ENCODE data around the gene TSPAN3. TPM values are rescaled to one million over a fixed set of nuclear protein-coding genes. Genes with fewer than 3 reads are reported as not detected.
A peak's percentile ranks its signal among the peaks of the same experiment; 100 is the strongest.

The TSPAN3 gene
- total and polyA plus RNA-seq, 2 donors (not counting 1 experiment from before 2014, with no cell fraction given) = 109 to 130 TPM

DNA sequence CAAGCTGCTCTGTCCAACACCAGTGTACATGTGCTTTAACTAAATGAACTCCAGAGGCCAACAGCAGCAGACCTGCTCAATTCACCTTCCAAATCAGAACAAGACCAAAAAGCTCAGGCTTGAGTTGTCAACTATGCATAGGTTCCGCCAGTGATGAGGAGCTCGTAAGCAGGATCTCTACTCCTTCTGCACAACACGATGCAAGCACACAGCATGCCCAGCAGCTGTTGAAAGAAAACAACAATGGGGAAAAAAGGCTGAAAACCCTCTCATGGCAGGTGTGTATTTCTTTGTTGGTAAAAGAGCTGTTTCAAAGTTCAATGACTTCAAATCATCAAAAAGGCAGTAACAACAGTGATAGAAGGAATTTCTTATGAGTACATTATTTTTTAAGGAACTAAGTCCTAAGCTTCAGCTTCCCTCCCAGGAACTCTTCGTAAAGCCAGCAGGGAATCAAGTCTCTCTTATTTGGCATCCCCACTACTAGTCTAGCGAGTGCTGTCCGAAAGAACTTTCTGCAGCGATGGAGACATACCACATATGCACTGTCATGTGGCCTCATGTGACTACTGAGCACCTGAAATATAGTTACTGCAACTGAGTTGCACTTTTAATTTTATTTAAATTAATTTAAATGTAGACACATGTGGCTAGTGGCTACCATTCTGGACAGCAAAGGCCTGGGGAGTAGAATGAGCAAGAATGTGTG, 24.1 kb downstream of the TSPAN3 start:
- Histone ChIP-seq H3K79me2 (ENCODE audit: control insufficient read depth, insufficient read depth, low read length) (peaks cover 51% of the 10 kb centered on the region), H3K27ac (ENCODE audit: low read length in 2 of 2) (no peak overlapping the region), H4K20me1 (ENCODE audit: control insufficient read depth, insufficient read depth, low read length, poor library complexity, severe bottlenecking) (peaks cover 36% of the 10 kb centered on the region), H3K27me3 (replicated peaks in 1 of 4; ENCODE audit: control extremely low read depth in 1 of 4, control insufficient read depth in 3 of 4, insufficient read depth in 4 of 4, low read length in 3 of 4) (no peaks in the 10 kb centered on the region), H3K9ac (ENCODE audit: low read length) (no peak overlapping the region), H3K4me1 (ENCODE audit: control insufficient read depth in 2 of 2, insufficient read depth in 2 of 2, low read length in 2 of 2) (peaks cover 6 to 18% of the 10 kb centered on the region in 2 donors), H3K4me3 (ENCODE audit: control extremely low read depth in 1 of 5, extremely low read depth in 1 of 5, insufficient read depth in 1 of 5, low read depth in 2 of 5, low read length in 4 of 5) (no peak overlapping the region), H3K4me2 (replicated peaks; ENCODE audit: low read depth, low read length, poor library complexity, severe bottlenecking) (no peak overlapping the region), H2AFZ (ENCODE audit: insufficient read depth, low read depth, low read length, poor library complexity, severe bottlenecking) (no peak overlapping the region), H3K36me3 (replicated peaks in 1 of 2; ENCODE audit: control extremely low read depth in 1 of 2, control insufficient read depth in 1 of 2, extremely low read depth in 1 of 2, insufficient read depth in 2 of 2, low read length in 1 of 2) (peaks cover 23 to 97% of the 10 kb centered on the region in 2 experiments), H3K9me3 (ENCODE audit: control extremely low read depth in 1 of 3, control insufficient read depth in 2 of 3, insufficient read depth in 1 of 3, low read length in 2 of 3) (no peaks in the 10 kb centered on the region)
- CTCF ChIA-PET = interaction anchor here (0.6 to 2.7 kb wide), 3 partner anchors 11 to 1439 kb away, joined by 3 to 8 read pairs (median 5); no protein-coding TSS in a partner anchor
- TF ChIP-seq, protein P1, sequence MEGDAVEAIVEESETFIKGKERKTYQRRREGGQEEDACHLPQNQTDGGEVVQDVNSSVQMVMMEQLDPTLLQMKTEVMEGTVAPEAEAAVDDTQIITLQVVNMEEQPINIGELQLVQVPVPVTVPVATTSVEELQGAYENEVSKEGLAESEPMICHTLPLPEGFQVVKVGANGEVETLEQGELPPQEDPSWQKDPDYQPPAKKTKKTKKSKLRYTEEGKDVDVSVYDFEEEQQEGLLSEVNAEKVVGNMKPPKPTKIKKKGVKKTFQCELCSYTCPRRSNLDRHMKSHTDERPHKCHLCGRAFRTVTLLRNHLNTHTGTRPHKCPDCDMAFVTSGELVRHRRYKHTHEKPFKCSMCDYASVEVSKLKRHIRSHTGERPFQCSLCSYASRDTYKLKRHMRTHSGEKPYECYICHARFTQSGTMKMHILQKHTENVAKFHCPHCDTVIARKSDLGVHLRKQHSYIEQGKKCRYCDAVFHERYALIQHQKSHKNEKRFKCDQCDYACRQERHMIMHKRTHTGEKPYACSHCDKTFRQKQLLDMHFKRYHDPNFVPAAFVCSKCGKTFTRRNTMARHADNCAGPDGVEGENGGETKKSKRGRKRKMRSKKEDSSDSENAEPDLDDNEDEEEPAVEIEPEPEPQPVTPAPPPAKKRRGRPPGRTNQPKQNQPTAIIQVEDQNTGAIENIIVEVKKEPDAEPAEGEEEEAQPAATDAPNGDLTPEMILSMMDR (IDR thresholded peaks at IDR 0.05) = no peak
- TF ChIP-seq EZH2 (IDR thresholded peaks at IDR 0.05; ENCODE audit: borderline replicate concordance, insufficient read depth, low read depth, low read length, poor library complexity, severe bottlenecking) = no peak
- H3K9me3 Mint-ChIP-seq (ENCODE audit: insufficient read depth) = no peaks in the 10 kb centered on the region
- ATAC-seq (ENCODE audit: low read depth) (no peak), DNase-seq (no peak)
- no peak overlapping the region for H3K4me3 Mint-ChIP-seq
- H3K4me1 Mint-ChIP-seq = peaks cover 31% of the 10 kb centered on the region
- POLR2A ChIA-PET = interaction anchor here (0.5 kb wide), 1 partner anchor 60 kb away, joined by 3 read pairs; no protein-coding TSS in a partner anchor
- no peaks in the 10 kb centered on the region for H3K27me3 Mint-ChIP-seq
- H3K27ac Mint-ChIP-seq = peak overlapping the region; percentile 37
- 100% methylated on average over 3 of the region's 7 CpGs for WGBS (ENCODE audit: insufficient coverage)
- intact Hi-C loops (cut with micrococcal nuclease) = no loop called here

- Histone ChIP-seq H4K20me1 (ENCODE audit: control insufficient read depth, insufficient read depth, low read length, poor library complexity, severe bottlenecking) (peaks cover 30% of the 10 kb centered on the region), H3K79me2 (ENCODE audit: control insufficient read depth, insufficient read depth, low read length) (peaks cover 46% of the 10 kb centered on the region), H3K27me3 (replicated peaks in 1 of 4; ENCODE audit: control extremely low read depth in 1 of 4, control insufficient read depth in 3 of 4, insufficient read depth in 4 of 4, low read length in 3 of 4) (no peaks in the 10 kb centered on the region), H3K4me2 (replicated peaks; ENCODE audit: low read depth, low read length, poor library complexity, severe bottlenecking) (no peak overlapping the region), H3K4me3 (ENCODE audit: control extremely low read depth in 1 of 5, extremely low read depth in 1 of 5, insufficient read depth in 1 of 5, low read depth in 2 of 5, low read length in 4 of 5) (no peak overlapping the region), H3K27ac (ENCODE audit: low read length in 2 of 2) (no peak overlapping the region), H3K4me1 (ENCODE audit: control insufficient read depth in 2 of 2, insufficient read depth in 2 of 2, low read length in 2 of 2) (peaks cover 6 to 18% of the 10 kb centered on the region in 2 donors), H3K36me3 (replicated peaks in 1 of 2; ENCODE audit: control extremely low read depth in 1 of 2, control insufficient read depth in 1 of 2, extremely low read depth in 1 of 2, insufficient read depth in 2 of 2, low read length in 1 of 2) (peaks cover 23 to 94% of the 10 kb centered on the region in 2 experiments), H3K9me3 (ENCODE audit: control extremely low read depth in 1 of 3, control insufficient read depth in 2 of 3, insufficient read depth in 1 of 3, low read length in 2 of 3) (no peaks in the 10 kb centered on the region), H2AFZ (ENCODE audit: insufficient read depth, low read depth, low read length, poor library complexity, severe bottlenecking) (no peak overlapping the region), H3K9ac (ENCODE audit: low read length) (no peak overlapping the region)
- Mint-ChIP-seq H3K4me1 (peaks cover 36% of the 10 kb centered on the region), H3K9me3 (ENCODE audit: insufficient read depth) (no peaks in the 10 kb centered on the region), H3K27me3 (no peaks in the 10 kb centered on the region), H3K27ac (no peak overlapping the region), H3K4me3 (no peak overlapping the region)
- ATAC-seq (ENCODE audit: low read depth) (no peak), DNase-seq (no peak)
- WGBS (ENCODE audit: insufficient coverage) = no CpG with 5 or more reads among the region's 1 CpG
- ChIA-PET CTCF (interaction anchor here (0.9 to 2.7 kb wide), 5 partner anchors 9 to 498 kb away, joined by 3 to 8 read pairs (median 5); no protein-coding TSS in a partner anchor), POLR2A (interaction anchor here (0.5 kb wide), 1 partner anchor 59 kb away, joined by 3 read pairs; no protein-coding TSS in a partner anchor)
- TF ChIP-seq, protein P1 (IDR thresholded peaks at IDR 0.05) = no peak
- TF ChIP-seq EZH2 (IDR thresholded peaks at IDR 0.05; ENCODE audit: borderline replicate concordance, insufficient read depth, low read depth, low read length, poor library complexity, severe bottlenecking) = no peak
- intact Hi-C loops (cut with micrococcal nuclease) = no loop called here
Observed at GRCh38 chr15:77045985-77046384, 24.9 kb downstream of the TSPAN3 start.

All from B cell (primary cell).